A172 (cell line): ENCODE measurements around the gene FBN1. TPM values are rescaled to one million over a fixed set of nuclear protein-coding genes. Genes with fewer than 3 reads are reported as not detected.
A peak's percentile ranks its signal among the peaks of the same experiment; 100 is the strongest.

ENCODE experiments used
- DNase-seq: peaks from one replicate; pipeline ENCODE4 v3.0.0-alpha.2; 2015; ENCODE audit warnings: low spot score
- total RNA-seq: library from RNA; depleted of rRNA; stranded (reverse); fragments of >200 nt; shearing (Covaris generic); gene quantifications from 2 replicates; pipeline ENCODE4 v1.2.3, GENCODE V29; 2014

The FBN1 gene
- total RNA-seq, 1 experiment from 2014 or later, result 142 TPM

GRCh38 chr15:48623456-48623855 lies 22.1 kb downstream of the FBN1 start:
- DNase-seq, result no peak

GRCh38 chr15:48622237-48622636 lies 23.3 kb downstream of the FBN1 start:
- no peak for DNase-seq

GRCh38 chr15:48619446-48619845 lies 26.1 kb downstream of the FBN1 start:
- no peak for DNase-seq

- no peak for DNase-seq
Measured at GRCh38 chr15:48617619-48618018, 27.9 kb downstream of the FBN1 start.

GRCh38 chr15:48616216-48616615 lies 29.3 kb downstream of the FBN1 start:
- no peak for DNase-seq

- no peak for DNase-seq
Measured at GRCh38 chr15:48614051-48614450, 31.5 kb downstream of the FBN1 start.

- no peak for DNase-seq
Measured at GRCh38 chr15:48609486-48609885, 36.0 kb downstream of the FBN1 start.

- no peak for DNase-seq
Measured at GRCh38 chr15:48607846-48608245, 37.7 kb downstream of the FBN1 start.

GRCh38 chr15:48604567-48604966 lies 40.9 kb downstream of the FBN1 start:
- no peak for DNase-seq

- no peak for DNase-seq
Measured at GRCh38 chr15:48603922-48604321, 41.6 kb downstream of the FBN1 start.

- peak; percentile 33 for DNase-seq
Measured at GRCh38 chr15:48603123-48603500, 42.4 kb downstream of the FBN1 start.

GRCh38 chr15:48602358-48603122 lies 43.0 kb downstream of the FBN1 start:
- DNase-seq, result peak; percentile 64

- no peak for DNase-seq
Measured at GRCh38 chr15:48601095-48601494, 44.4 kb downstream of the FBN1 start.

GRCh38 chr15:48596841-48597240 lies 48.7 kb downstream of the FBN1 start:
- no peak for DNase-seq

GRCh38 chr15:48596415-48596814 lies 49.1 kb downstream of the FBN1 start:
- no peak for DNase-seq

GRCh38 chr15:48595981-48596380 lies 49.5 kb downstream of the FBN1 start:
- DNase-seq, result no peak

- DNase-seq, result no peak
Measured at GRCh38 chr15:48592933-48593332, 52.6 kb downstream of the FBN1 start.

GRCh38 chr15:48592221-48592731 lies 53.2 kb downstream of the FBN1 start:
- DNase-seq, result peak; percentile 82

GRCh38 chr15:48590723-48591122 lies 54.8 kb downstream of the FBN1 start:
- DNase-seq, result no peak

GRCh38 chr15:48584812-48585563 lies 60.5 kb downstream of the FBN1 start:
- DNase-seq, result no peak

GRCh38 chr15:48584090-48584811 lies 61.3 kb downstream of the FBN1 start:
- DNase-seq, result no peak
